RPMI8226 (cell line): ENCODE results near the gene SERPINE2.

Experiments used
- DNase-seq: peaks from one replicate; pipeline ENCODE4 v3.0.0-alpha.2; 2015

The SERPINE2 gene

GRCh38 chr2:223937535-223937934, 101.6 kb downstream of the SERPINE2 start:
- no peak for DNase-seq

DNA sequence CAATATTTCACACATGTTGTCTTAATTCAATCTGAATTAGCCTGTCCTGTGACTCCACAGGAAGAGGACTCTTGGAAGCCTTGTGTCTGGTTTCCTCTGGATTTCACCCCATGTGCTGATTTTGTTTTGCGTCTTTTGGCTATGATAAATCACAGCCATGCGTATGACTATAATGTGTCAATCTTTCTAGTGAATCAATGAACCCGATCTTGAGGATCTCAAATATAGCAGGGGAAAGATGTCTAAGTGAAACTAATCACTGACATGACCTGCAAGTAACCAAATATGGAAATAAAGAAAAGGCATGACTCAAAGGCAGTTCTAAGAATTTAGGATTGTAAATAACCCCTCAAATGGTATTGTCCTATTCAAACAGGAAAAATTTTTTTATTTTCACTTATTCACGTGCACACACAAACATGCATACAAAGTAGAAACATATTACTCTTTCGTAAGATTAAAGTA, 102.2 kb downstream of the SERPINE2 start:
- no peak for DNase-seq

GRCh38 chr2:223935459-223936125, 103.5 kb downstream of the SERPINE2 start:
- DNase-seq, result no peak

DNA sequence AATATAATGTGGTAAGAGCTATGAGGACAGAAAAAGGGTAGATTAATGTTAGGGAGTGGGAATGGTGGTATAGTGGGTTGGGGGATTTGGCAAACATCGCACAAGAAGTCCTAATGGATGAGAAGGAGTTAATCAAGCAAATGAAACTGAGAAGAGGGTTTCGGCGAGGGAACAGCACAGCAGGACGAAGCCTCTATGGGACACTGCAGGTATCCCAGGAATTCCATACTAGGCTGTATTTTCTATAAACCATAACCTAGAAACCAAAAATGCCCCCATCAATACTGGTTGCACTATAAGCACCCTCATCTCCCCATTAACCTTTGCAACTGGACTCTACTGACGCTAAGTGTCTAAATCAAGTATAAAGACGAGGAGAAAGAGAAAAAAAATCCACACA, 104.2 kb downstream of the SERPINE2 start:
- no peak for DNase-seq

- no peak for DNase-seq
These were observed 106.0 kb downstream of the SERPINE2 start for GRCh38 chr2:223932816-223933800.

DNA sequence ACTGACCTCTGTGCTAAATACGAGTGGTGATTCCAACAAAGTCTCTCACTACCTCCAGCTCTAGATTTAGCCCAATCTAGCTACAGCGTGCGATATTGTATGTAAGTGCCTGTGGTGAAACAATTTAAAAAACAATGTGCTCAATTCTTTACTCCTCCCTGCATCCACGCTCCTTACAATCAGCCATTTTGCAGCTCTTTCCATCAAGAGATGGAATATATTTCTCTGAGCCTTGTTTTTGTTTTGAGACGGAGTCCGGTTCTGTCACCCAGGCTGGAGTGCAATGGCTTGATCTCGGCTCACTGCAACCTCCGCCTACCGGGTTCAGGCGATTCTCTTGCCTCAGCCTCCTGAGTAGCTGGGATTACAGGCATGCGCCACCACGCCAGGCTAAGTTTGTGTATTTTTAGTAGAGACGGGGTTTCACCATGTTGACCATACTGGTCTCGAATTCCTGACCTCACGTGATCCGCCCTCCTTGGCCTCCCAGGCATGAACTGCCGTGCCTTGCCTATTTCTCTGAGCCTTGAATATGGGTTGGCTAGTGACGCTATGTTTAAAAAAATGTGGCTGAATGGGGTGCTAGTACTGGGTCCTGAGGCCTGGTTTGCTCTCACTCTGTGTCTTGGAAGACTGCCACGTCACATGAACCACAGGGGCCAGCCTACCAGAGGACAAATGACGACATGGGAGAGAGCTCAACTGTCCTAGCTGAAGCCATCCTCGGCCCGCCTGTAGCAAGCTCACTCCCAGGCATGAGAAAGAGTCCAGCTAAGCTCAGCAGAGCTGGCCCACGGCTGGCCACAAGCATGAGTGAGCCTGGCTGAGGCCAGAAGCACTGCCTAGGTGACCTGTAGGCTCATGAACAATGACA, 108.7 kb downstream of the SERPINE2 start:
- peak; percentile 5 for DNase-seq

DNA sequence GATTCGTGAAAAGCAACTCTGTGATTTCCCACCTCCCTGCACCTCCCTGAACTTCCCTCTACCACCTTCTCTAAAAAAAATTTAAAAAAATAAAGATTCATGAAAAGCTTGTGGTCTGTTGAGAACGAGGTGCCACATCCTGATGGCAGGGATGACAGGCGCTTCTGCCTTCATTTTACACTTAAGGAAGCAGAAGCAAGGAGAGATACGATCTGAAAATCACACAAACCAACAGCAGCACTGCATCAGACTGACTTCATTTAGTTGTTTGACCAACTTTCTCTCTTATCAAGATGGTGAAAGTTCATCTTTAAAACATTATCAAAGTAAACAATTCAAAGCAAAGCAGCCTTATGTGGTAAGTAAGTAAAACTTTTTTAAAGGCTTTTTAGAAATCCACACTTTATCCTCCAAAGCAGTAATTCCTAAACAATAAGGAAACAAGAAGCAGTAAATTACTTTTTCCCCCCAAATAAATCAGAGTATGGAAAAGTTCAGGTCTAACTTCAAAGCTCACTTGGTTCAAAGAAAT, 109.4 kb downstream of the SERPINE2 start:
- no peak for DNase-seq

DNA sequence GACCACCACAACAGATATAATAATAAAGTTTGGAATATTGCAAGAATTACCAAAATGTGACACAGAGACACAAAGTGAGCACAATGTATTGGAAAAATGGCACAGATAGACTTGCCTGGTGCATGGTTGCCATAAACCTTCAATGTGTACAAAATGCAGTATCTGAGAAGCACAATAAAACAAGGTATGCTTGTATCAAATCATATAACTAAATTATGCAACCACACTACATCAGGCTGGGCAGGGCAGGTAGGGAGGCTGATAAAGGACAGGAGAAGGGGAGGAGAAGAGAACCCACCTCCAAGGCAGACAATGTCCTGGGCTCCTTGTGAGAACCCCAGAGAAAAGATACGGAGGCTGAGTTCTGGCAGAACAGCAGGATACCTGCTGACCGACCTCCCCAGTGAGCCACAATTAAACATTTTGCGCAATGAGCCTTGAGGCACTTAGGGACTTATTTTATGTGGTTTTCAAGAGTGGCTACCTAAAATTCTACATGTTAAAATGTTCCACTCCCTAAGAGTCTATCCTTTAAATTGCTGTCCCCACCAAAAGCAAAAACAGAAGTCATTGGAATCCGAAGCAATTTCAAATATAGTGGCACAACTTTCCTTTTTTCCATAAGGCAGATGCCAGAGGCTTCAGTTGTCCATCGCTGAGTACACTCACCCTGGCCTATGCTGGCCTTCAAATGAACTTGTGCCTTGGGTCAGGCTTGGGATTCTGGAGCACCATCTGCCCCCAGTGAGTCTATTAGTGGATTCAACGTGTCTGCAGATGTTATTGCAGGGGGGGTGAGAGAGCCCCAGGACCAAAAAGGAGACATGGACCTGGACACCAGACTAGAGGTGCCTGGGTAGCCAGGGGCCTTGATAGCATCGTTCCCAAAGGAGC, 110.7 kb downstream of the SERPINE2 start:
- no peak for DNase-seq

DNA sequence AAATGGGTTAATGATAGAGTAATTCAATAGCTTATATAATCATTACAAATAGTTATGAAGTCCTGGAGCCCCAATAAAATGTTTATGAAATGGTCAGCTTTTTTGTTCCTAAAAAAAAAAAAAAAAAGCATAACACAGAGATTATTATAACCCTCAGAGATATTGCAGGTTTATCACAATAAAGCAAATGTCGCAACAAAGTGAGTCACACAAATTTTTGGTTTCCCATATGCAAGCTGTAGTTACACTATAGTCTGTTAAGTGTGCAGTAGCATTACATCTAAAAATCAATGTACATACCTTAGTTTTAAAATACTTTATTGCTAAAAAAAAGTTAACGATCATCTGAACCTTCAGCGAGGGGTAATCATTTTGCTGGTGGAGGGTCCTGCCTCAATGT, 114.0 kb downstream of the SERPINE2 start:
- no peak for DNase-seq
